PC-3 (cell line): Measurements from ENCODE around the gene EPN2.

ENCODE experiments used
- EZH2 ChIP-seq: fragments of 300-600 bp; sonication (generic); IDR thresholded peaks from one replicate; pipeline ENCODE4 v1.6.1; 2017; ENCODE audit warnings: antibody characterized with exemption, mild to moderate bottlenecking, low read length; ENCODE audit not compliant: unreplicated experiment
- EZH2phosphoT487 ChIP-seq: fragments of 300-600 bp; sonication (generic); IDR thresholded peaks from 2 replicates; pipeline ENCODE4 v1.6.1; 2018; ENCODE audit warnings: mild to moderate bottlenecking, antibody characterized with exemption, low read length, borderline replicate concordance
- TF ChIP-seq, protein P1 (sequence below): fragments of 300-600 bp; sonication (generic); conservative IDR thresholded peaks from 2 replicates; pipeline ENCODE4 v1.5.1; 2017; ENCODE audit warnings: antibody characterized with exemption, low read depth, mild to moderate bottlenecking, low read length

DNA sequence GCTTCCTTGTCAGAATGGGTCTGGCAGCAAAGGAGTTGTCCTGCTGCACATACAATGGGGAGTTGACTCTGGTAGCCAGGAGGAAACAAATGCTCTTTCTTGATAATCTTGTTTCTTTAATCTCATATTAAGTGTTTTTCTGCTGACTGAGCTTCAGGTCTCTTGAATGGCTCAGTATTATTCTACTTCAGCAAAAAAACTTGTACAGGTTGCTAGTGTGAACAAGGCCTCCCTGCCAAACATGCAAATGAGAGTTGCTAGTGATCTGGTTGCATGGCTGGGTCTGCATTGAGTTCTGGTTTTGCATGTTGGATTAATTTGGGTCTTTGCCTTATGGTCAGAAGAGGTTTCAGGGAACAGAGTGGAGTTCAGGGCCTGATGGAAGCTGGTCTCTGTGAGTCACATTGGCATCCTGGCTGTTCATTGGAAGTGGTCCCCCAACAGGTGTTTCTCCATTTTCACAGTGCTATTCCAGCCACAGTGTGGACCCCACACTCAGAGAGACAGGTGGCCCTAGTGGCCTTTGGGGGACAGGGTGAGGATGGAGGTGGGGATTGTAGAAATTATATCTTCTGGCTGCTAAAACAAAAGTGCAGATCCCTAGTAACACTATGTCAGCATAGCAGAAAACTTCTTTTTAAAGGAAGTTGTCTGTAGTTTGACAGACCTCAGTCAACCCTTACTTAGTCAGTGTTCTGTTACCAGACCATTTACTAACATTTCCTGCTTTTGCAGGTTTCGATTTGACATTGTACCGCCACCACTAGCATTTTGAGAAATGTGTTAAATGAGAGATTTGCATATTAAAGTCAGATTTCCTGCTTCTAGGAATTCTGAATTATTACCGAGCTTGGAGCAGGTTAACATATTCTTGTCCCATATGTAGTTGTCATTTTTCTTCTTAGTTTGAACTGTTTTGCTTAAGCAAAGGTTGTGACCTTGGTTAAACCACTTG, 47.1 kb downstream of the EPN2 start:
- TF ChIP-seq, protein P1, sequence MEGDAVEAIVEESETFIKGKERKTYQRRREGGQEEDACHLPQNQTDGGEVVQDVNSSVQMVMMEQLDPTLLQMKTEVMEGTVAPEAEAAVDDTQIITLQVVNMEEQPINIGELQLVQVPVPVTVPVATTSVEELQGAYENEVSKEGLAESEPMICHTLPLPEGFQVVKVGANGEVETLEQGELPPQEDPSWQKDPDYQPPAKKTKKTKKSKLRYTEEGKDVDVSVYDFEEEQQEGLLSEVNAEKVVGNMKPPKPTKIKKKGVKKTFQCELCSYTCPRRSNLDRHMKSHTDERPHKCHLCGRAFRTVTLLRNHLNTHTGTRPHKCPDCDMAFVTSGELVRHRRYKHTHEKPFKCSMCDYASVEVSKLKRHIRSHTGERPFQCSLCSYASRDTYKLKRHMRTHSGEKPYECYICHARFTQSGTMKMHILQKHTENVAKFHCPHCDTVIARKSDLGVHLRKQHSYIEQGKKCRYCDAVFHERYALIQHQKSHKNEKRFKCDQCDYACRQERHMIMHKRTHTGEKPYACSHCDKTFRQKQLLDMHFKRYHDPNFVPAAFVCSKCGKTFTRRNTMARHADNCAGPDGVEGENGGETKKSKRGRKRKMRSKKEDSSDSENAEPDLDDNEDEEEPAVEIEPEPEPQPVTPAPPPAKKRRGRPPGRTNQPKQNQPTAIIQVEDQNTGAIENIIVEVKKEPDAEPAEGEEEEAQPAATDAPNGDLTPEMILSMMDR: no peak
- TF ChIP-seq EZH2phosphoT487 (no peak), EZH2 (no peak)
